SK-N-MC (cell line): Measurements from ENCODE around the gene LONRF2.

Source experiments
- FOXP2 ChIP-seq: optimal IDR thresholded peaks from 2 replicates; pipeline ENCODE3; 2011; ENCODE audit warnings: mild to moderate bottlenecking, moderate library complexity; ENCODE audit not compliant: insufficient read depth; ENCODE audit errors: extremely low read length, control extremely low read depth
- POLR2AphosphoS5 ChIP-seq: IDR thresholded peaks from 2 replicates; pipeline ENCODE4 v1.6.1; 2012; ENCODE audit warnings: mild to moderate bottlenecking, low read depth, low read length, borderline replicate concordance

DNA sequence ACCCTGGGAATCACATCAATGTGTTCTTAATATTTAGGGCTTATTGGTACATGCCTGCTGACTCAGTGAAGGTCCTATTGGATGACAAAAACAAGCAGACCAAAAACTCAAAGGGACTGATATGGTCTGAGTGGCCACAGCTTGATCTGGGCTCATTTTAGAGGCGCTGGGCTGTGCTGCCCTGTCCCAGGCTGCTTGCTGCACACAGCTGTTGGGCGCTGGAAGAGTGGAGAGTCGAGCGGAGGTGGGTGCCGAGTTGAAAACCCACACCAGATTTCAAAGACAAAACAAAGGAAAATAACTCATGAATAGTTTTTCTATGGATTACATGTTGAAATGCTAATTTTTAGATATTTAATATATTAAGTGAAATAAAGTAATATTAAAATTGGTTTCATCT lies 68.5 kb downstream of the LONRF2 start:
- no peak for TF ChIP-seq FOXP2
- no peak for TF ChIP-seq POLR2AphosphoS5
